COR-L47 (cell line): Measurements from ENCODE around the gene ARL16.

Source experiments
- DNase-seq: peaks from one replicate; lab custom pipeline; 2025; lab: John Stamatoyannopoulos, UW

Gene ARL16

DNA sequence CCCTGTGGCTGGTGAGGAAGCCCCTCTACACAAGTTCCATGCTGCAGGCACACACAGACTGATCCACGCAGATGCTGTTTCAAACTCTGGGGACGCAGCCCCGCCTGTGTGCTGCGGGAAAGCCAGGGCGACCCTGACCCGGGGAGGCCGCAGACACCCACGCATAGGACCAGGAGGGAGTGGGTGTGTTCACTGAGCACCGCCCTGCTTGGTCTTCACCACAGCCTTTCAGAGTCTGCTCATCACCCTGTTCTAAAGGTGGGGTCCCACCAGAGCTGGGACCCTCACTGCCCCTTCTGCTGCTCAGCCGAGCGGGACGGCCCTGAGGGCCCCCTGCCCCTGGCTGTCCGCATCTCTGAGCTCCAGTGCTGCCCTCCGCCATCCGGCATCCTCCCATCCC is 39.1 kb downstream of the ARL16 start:
- DNase-seq = no peak

DNA sequence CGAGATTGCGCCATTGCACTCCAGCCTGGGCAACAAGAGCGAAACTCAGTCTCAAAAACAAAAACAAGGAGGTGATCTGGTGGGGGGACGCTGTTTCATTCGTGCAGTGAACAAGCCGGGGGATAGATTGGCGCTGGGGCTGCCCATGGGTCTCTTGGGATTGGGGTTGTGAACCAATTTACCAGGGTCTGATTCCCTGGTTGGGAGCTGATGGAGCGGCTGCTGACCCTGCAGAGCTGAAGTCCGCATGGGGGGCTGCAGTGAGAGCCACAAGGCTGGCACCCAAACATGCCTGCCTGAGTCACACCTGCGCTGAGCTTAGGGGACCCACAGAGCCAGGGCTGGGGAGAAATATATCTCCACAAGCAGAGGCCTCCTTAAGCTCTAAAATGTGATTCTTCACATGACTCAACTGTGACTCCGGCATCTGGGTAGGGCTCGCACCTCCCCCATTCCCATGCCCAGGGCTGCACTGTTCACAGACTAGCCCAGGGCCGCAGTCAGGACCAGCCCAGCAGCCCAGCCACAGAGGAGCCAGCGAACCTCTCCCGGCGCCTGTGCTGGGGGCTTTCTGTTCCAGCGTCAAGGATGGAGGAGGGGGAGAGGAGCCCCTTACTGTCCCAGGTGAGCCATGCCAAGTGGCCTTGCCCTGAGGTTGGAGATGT is 41.6 kb downstream of the ARL16 start:
- no peak for DNase-seq

DNA sequence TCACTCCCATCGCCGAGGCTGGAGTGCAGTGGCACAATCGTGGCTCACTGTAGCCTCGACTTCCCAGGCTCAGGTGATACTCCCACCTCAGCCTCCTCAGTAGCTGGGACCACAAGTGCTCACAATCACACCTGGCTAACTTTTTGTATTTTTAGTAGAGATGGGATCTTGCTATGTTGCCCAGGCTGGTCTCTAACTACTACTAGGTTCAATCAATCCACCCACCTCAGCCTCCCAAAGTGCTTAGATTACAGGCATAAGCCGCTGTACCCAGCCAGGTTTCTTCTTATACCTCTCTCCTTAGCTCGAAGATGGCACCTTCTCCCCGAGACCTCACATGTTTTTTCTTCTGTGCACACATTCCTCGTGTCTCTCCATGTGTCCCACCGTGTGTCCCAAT is 43.6 kb downstream of the ARL16 start:
- DNase-seq = no peak

DNA sequence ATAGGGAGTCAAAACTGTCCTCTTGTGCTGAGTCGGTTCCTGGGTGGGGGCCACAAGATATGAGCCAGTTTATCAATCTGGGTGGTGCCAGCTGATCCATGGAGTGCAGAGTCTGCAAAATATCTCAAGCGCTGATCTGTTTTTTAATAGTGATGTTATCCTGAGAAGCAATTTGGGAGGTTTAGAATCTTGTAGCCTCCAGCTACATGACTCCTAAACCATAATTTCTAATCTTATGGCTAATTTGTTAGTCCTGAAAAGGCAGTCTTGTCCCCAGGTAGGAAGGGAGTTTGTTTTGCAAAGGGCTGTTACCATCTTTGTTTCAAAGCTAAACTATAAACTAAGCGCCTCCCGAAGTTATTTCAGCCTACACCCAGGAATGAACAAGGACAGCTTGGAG is 44.9 kb downstream of the ARL16 start:
- no peak for DNase-seq

DNA sequence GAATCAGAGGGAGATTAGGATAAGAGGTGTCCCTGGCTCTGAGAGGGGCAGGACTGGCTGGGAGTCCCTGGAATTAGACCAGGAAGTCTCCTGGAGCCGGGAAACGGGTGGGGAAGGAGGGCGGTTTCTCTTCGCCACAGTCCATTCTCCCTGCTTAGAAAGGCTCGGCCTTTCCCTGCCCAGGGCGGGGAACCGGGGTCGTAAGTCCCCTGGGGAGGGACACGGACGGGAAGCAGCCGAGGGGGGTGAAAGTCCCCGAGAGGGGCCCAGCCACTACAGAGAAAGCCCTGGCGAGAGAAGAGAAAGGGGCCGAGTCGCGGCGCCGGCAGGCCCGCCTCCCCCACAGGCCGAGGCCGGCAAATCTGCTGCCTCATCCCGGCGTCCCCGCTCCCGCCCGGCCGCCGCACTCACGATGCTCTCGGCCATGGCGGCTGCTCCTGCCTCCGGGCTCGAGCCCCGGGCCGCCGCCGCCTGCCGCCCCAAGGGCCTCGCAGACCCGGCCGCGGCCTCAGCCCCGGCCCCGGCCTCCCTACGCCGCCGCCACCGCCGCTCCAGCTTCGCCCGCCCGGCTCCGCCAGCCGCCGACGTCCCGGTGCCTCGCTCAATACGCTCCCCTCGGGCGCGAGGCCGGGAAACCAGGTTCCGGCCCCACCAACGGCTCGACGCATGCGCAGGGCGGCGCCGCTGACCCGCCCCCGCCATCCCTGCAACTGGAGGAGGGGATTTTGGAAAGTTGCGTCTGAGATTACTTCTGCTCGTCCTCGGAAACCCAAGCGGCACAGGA is 46.9 kb downstream of the ARL16 start, which contains the start of the genes NPLOC4 and TSPAN10:
TSS of gene NPLOC4 (minus strand) at position 608 of the 784 bp plus-strand sequence. CDS start at position 426, 182 bp downstream.
TSS of gene TSPAN10 (plus strand) at position 692 of the 784 bp plus-strand sequence. CDS start 5,217 bp downstream, outside the sequence.
- DNase-seq = peak; percentile 74

DNA sequence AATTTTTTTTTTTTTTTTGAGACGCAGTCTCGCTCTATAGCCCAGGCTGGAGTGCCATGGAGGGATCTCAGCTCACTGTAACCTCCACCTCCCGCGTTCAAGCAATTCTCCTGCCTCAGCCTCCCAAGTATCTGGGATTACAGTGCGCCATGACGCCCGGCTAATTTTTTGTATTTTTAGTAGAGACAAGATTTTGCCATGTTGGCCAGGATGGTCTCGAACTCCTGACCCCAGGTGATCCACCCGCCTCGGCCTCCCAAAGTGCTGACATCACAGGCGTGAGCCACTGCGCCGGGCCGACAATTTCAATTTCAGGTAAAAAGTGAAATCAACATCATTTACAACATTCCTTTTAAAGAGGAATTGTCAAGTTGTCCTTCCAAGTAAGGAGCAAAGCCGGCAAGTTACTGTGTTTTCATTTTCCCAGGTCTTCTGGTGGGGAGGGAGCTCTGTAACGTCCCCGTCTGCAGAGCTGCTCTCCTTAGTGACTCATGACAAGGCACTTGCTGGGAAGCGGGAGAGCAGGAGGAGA is 47.6 kb downstream of the ARL16 start:
- DNase-seq = no peak

DNA sequence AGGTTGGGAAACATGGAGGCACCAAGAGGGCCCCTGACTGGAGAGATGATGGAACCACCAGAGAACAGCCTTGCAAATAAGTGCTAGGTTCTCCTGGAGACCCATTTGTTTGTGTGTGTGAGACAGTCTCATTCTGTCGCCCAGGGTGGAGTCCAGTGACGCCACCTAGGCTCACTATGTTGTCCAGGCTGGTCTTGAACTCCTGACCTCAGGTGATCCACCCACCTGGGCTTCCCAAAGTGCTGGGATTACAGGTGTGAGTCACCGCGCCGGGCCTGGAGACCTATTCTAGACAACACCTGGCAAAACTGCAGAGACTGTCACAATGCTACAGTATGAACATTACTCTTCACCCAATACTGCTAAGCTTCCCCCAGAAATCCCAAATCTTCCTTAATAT is 48.2 kb downstream of the ARL16 start:
- DNase-seq = no peak

DNA sequence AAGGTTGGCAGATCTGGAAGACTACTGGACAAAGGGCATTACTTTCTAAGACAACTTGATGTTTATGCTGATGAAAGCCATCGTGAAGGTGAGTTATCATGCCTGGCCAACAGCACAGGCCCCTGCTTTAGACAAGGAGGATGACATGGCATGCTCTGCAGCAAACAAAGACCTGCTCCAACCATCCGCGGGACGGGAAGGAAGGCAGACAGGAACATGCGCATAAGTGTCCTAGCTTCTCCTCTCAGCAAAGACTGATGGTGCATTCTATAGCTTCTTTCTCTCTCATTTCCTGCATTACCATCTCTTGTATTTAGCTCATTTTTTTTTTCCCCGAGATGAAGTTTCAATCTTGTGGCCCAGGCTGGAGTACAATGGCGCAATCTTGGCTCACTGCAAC is 52.1 kb downstream of the ARL16 start:
- no peak for DNase-seq
